Breast epithelium (tissue), 3 donors: ENCODE data around the gene CERS4.

Experiments used
- POLR2A ChIP-seq: fragments of 450-650 bp; IDR thresholded peaks from one replicate; pipeline ENCODE4 v1.6.1; 2016; ENCODE audit warnings: antibody characterized with exemption, mild to moderate bottlenecking, moderate library complexity
- POLR2AphosphoS5 ChIP-seq, 3 donors: sonication (generic); formaldehyde crosslinking; IDR thresholded peaks; one replicate each; pipeline ENCODE4 v1.6.1; 2017; ENCODE audit warnings: antibody characterized with exemption in 3 of 3
- TF ChIP-seq, protein P1 (sequence below), 3 donors: fragments of 450-650 bp; IDR thresholded peaks; one replicate each; pipeline ENCODE4 v1.5.1; 2016 to 2017; ENCODE audit warnings: antibody characterized with exemption in 3 of 3, mild to moderate bottlenecking in 3 of 3, moderate library complexity in 3 of 3

DNA sequence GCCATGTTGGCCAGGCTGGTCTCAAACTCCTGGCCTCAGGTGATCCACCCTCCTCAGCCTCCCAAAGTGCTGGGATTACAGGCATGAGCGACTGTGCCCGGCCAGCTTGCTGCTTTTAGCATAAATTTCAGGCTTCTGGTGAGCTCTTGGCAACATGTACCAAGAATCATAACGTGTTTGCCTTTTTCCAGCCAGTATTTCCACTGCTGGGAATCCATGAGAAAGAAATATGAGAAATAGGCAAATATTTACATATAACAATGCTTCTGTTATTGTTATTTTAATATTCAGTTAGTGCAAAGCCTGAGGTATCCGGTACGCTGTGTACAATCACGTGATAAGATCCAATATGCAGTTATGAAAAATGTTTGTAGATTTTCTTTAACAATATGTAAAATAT, 29.2 kb upstream of the CERS4 start:
- TF ChIP-seq, protein P1, sequence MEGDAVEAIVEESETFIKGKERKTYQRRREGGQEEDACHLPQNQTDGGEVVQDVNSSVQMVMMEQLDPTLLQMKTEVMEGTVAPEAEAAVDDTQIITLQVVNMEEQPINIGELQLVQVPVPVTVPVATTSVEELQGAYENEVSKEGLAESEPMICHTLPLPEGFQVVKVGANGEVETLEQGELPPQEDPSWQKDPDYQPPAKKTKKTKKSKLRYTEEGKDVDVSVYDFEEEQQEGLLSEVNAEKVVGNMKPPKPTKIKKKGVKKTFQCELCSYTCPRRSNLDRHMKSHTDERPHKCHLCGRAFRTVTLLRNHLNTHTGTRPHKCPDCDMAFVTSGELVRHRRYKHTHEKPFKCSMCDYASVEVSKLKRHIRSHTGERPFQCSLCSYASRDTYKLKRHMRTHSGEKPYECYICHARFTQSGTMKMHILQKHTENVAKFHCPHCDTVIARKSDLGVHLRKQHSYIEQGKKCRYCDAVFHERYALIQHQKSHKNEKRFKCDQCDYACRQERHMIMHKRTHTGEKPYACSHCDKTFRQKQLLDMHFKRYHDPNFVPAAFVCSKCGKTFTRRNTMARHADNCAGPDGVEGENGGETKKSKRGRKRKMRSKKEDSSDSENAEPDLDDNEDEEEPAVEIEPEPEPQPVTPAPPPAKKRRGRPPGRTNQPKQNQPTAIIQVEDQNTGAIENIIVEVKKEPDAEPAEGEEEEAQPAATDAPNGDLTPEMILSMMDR (IDR thresholded peaks at IDR 0.05): no peak
- TF ChIP-seq POLR2A (no peak), POLR2AphosphoS5 (IDR thresholded peaks at IDR 0.05) (no peak)
